NCI-H1417 treated with DMSO at 0.1 percent for 48 hours (cell line): Measurements from ENCODE around the gene BSN.
"Not testable (repeated sequence)": the region's sequence is repeated elsewhere in the genome, so short reads cannot be mapped to it uniquely, and the experiment has no call there.

Source experiments
- DNase-seq: peaks from one replicate; lab custom pipeline; 2025; lab: John Stamatoyannopoulos, UW

The BSN gene

GRCh38 chr3:49674497-49674983 lies 120.3 kb downstream of the BSN start:
- no peak for DNase-seq

GRCh38 chr3:49675912-49676311 lies 121.6 kb downstream of the BSN start:
- no peak for DNase-seq

GRCh38 chr3:49680493-49681231 lies 126.4 kb downstream of the BSN start:
- no peak for DNase-seq

DNA sequence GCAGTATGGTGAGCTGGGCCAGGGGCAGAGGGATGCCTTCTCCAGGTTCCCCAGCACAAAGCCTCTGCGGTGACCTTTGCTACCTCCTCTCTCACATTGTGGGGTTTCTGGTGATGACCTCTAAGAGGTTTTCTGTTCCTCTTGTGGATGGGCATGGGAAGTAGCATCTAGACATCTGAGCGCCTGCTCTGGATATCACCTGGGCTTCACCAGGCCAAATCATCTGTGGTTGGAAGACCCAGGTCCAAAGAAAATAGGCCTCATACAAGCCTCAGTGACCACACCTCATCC lies 126.9 kb downstream of the BSN start:
- no peak for DNase-seq

GRCh38 chr3:49681543-49681942 lies 127.3 kb downstream of the BSN start:
- DNase-seq: no peak

DNA sequence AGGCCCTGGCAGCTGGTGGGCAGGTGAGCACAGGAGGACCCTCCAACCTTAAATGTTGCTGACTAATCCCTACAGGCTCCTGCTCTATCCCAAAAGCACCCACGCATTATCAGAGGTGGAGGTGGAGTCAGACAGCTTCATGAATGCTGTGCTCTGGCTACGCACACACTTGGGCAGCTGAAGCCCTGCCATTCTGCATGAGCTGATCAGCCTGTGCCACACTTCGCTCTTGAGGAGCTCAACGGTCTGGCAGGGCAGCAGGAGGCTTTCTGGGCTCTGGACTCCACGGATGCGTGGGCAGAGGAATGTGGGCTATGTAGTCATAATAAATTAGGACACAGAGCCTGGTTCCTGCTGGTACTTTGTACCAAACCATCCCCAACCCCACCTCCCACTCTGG lies 128.9 kb downstream of the BSN start:
- no peak for DNase-seq

DNA sequence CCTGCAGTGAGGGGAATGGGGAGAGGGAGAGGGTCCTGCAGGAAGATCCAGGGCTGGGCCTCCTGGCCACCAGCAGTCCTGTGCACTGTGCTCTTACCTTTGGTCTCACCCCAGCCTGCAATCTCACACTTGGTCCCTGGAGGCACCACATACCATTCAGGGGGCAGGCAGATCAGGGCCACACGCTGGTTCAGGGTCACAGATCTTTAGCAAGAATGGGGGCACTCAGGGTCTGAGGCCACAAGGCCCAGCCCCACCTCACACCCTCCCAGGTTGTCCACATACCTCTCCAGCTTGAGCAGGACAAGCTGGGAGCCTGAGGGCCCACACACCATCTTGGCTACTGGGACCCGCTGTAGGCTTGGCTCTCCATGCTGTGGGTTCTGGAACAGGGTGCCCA lies 130.2 kb downstream of the BSN start:
- DNase-seq: not testable (repeated sequence)

DNA sequence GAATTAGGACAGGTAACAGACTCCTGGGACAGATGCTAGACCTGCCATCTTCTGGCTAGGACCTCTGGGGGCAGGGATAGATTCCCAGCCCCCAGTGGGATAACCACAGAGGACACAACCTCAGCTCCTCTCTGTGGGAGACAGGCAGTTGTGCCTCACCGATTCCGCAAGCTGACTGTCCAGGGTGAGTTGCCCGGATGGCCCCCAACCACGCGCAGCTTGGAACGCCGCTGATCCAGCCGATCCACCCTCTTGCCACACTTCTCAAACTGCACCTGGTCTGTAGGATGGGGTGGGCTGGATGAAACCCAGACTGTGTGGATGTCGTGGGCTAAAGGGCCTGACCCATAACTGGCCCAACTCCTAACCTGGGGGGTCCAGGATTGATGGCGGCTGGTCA lies 130.8 kb downstream of the BSN start:
- DNase-seq: not testable (repeated sequence)

DNA sequence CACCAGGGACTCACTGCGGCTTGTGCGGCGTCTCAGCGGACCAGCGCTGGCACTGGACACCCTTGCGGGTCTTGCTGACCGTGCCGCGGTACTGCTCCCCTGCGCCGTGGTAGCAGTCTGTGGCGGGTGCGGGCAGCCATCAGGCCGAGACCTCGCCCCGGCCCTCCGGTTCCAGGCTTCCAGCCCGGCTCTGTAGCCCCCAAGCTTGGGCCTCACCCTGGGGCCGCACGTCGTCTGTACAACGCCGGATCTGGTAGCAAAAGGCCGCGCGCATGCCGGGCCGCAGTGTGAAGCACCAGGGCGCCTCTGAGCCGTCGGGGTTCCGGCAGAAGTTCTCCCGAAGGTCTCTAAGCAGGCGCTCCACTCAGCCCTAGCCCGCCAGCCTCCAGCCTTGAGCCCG lies 131.6 kb downstream of the BSN start:
- not testable (repeated sequence) for DNase-seq

GRCh38 chr3:49686346-49686745 lies 132.1 kb downstream of the BSN start:
- not testable (repeated sequence) for DNase-seq

DNA sequence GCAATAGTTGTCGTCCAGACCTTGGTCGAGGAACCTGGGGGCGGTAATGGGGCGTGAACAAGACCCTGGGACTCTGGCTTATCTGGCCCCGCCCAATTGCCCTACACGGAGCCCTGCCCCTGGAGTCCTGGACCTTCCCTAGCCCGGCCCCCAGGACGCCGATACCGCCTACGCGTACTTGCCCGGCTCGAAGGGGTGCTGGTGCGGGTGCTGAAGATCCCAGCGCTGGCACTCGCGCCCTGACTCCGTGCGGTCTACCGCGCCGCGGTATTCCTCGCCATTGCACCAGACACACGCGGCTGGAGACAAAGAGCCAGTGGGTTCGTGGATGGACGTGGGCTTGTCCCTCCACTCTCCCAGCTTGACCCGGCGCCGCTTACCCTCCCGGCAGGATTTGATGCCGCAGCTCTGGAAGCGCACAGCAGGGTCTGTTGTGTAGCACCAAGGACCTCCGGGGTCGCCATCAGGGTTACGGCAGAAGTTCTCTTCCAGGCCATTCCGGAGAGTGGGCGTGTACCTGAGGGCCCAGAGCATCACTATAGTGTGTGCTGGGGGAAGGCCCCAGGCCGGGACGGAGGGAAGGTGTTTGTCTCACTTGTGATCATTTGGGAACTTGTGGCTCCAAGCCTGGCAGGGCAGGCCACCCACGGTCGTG lies 132.6 kb downstream of the BSN start:
- DNase-seq: not testable (repeated sequence)

- not testable (repeated sequence) for DNase-seq
These were observed 133.1 kb downstream of the BSN start for GRCh38 chr3:49687424-49687795.

- DNase-seq: not testable (repeated sequence)
These were observed 134.2 kb downstream of the BSN start for GRCh38 chr3:49688338-49689045.

DNA sequence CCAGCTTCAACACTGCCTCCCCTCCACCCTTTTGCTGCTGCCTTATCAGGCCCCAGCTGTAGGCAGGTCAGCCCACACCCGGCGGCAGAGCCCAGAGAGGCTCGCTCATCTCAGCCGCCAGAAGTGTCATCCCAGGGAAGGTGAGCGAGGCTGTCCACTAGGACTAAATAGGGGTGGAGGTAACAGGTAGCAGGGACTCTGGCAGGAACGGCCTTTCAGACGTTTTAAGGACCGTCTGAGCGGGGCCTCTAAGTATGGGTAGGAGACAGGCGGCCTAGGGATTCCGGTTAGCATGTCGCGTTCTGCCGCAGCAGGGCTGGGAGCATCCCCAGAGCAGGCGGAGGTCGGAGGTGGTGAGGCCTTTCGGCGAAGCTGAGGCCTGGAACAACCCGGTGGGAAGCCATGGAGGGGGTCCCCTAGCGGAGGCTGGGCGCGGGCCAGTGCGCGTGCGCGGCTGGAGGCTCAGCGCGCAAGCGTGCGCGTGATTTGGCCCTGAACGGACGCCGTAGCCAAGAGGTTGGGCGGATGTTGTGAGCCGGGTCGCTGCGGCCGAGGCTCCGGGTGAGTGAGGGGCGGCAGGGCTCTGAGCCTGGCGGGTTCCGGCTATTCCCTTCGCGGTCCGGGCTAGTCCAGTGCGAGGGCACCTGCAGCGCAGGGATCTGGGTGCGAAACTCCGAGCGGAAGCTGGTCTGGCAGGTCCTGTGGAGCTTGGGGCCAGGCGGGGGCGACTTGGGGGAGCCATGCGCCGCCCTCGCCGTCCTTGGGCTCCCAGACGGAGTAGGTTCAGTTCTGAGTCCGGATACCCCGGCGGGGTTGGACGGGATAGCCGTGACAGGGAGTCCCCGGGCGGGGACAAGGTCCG lies 135.0 kb downstream of the BSN start, which contains the start of the genes MST1 and RNF123:
Gene MST1, minus strand, starts transcription at position 429 of the 862 bp plus-strand sequence. CDS start 783 bp downstream, outside the sequence.
Gene RNF123, plus strand, starts transcription at position 512 of the 862 bp plus-strand sequence. CDS start 1,609 bp downstream, outside the sequence.
- no peak for DNase-seq

DNA sequence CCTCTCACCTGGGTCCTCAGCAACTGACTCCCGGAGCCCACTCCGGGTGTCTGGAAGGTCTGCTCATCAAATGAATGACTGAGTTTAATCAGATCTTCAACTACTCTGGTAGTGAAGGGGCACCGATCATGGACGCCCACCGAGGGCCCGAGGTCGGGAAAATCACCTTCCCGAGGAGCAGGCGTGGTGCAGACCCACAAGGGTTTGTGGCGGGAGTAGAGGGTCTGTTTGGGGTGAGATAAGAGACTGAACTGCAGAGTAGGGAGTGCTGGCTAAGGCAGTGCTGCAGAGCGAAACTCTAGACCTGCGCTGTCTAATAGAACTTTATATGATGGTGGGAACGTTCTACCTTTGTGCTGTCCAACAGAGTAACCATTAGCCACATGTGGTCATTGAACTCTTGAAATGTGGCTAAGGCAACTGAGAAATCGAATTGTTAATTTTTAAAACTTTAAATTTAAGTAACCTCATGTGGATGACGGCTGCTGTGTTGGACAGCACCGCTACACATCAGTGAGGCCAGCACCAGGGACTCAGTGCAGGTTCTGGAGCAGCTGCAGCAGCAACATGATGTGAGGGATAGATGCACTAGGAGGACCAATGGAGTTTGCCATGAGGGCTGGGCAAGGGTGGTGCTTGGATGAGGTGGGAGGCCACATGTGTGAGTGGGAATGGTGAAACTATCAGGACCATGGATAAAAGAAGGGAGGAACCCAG lies 135.8 kb downstream of the BSN start:
- not testable (repeated sequence) for DNase-seq

DNA sequence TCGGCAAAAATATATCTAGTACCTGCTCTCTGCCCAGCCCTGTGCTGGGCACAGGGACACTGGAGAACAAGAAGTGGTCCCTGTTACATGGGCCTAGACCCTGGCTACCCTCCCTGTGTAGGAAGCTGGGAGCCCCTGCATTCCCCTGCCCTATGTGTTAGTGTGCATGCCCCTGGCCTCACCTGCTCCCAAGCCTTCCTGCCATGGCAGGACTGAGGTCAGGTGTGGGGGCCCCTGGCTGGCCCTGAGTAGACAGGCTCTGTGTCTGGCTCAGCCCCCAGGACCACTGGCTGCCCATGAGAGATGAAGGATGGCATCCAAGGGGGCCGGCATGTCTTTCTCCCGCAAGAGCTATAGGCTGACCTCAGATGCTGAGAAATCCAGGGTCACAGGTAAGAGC lies 136.6 kb downstream of the BSN start:
- not testable (repeated sequence) for DNase-seq

DNA sequence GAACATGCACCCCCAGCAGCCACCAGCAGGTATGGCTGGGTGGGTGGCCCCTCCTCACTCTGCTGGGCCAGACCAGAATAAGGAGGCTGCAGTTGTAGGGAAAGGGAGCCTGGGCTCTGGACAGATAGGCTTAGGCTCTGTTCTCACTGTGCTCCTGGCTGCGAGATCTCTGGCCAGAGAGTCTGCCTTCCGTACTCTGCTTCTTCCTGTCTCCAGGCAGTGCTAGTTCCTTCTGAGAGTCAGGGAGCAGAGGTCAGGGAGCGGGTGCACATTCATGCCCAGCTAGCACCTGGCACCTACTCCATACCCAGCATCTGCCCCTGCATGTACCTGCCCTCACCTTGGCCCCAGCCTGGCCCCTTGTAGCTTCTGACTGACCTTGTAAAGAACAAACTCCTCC lies 137.2 kb downstream of the BSN start:
- DNase-seq: not testable (repeated sequence)

DNA sequence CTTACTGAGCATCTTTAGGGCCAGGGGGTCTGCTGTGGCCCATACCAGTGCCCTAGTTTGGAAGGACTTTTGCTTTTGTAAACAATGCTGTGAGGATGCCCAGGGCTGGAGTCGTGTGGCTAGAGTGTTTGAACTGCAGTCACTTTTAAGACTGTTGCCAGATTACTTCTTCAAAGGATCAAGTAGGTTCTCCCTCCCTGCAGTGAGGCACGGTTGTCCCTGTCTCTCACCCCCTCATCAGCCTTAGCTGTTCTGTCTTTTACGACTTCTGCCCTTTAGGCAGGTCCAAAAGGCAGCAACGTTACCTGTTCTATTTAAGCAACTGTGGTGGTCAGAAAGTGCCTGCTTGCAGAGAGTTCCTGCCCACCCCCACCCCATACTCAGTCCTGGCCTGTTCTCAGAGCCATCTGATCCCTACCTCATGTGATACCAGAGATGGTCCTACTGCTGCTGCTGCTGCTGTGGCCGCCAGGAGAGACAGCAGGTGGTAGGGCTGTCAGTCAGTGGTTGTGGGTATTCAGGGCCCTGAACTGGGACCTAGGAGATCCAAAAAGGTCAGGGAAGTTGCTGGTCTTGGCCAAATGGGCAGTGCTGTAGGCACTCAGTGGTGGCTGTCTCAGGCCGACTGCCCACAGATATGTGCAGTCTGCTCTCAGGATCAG lies 140.3 kb downstream of the BSN start:
- not testable (repeated sequence) for DNase-seq

- not testable (repeated sequence) for DNase-seq
These were observed 141.2 kb downstream of the BSN start for GRCh38 chr3:49695350-49696015.
